ENCODE results near the gene PKDREJ.

- no peak for TF ChIP-seq POLR2A (IDR thresholded peaks at IDR 0.05)
- no peak for TF ChIP-seq CTCF (IDR thresholded peaks at IDR 0.05)
- no peak for TF ChIP-seq EP300 (IDR thresholded peaks at IDR 0.05)
Measured at GRCh38 chr22:46260038-46260437, 3.1 kb downstream of the PKDREJ start.
